BE2C (cell line): Measurements from ENCODE around the gene COL25A1.

Experiments used
- DNase-seq: peaks from one replicate; pipeline ENCODE4 v3.0.0-alpha.2; 2020
- H3K27me3 ChIP-seq: fragments of 250-450 bp; sonication (Bioruptor Pico); 2 replicates; pipeline ENCODE4 v1.5.1; 2020; ENCODE audit warnings: mild to moderate bottlenecking
- H3K36me3 ChIP-seq: fragments of 250-450 bp; sonication (Bioruptor Pico); 2 replicates; pipeline ENCODE4 v1.5.1; 2020; ENCODE audit warnings: mild to moderate bottlenecking
- H3K4me1 ChIP-seq: fragments of 250-450 bp; sonication (Bioruptor Pico); 2 replicates; pipeline ENCODE4 v1.5.1; 2020
- H3K4me3 ChIP-seq: 2 replicates; pipeline ENCODE4 v1.5.1; 2011; ENCODE audit warnings: low read depth, low read length
- H3K9me3 ChIP-seq: fragments of 250-450 bp; sonication (Bioruptor Pico); 2 replicates; pipeline ENCODE4 v1.5.1; 2020
- TF ChIP-seq, protein P1 (sequence below): IDR thresholded peaks from 2 replicates; pipeline ENCODE4 v1.5.1; 2012; ENCODE audit warnings: mild to moderate bottlenecking, low read depth, low read length

The COL25A1 gene

DNA sequence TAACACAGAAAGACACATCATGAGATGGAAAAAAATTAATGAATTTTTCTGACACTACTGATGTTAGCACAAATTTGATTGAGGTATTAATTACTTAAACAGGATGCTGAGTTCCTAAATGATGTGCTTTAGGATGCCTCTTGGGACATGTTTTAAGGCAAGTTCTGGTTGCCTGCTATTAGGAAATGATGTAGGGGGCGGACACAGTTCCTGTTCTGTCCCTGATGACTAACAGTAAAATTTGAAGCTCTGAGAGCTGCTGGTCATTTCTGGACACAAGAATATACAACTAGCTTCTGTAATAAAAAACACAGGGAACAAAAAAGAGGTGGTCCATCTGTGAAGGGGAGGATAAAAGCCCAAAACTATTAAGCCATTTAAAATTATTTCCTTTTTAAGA, 376.4 kb downstream of the COL25A1 start:
- TF ChIP-seq, protein P1, sequence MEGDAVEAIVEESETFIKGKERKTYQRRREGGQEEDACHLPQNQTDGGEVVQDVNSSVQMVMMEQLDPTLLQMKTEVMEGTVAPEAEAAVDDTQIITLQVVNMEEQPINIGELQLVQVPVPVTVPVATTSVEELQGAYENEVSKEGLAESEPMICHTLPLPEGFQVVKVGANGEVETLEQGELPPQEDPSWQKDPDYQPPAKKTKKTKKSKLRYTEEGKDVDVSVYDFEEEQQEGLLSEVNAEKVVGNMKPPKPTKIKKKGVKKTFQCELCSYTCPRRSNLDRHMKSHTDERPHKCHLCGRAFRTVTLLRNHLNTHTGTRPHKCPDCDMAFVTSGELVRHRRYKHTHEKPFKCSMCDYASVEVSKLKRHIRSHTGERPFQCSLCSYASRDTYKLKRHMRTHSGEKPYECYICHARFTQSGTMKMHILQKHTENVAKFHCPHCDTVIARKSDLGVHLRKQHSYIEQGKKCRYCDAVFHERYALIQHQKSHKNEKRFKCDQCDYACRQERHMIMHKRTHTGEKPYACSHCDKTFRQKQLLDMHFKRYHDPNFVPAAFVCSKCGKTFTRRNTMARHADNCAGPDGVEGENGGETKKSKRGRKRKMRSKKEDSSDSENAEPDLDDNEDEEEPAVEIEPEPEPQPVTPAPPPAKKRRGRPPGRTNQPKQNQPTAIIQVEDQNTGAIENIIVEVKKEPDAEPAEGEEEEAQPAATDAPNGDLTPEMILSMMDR, result no peak
- Histone ChIP-seq H3K4me1 (no peaks in the 10 kb centered on the region), H3K36me3 (no peaks in the 10 kb centered on the region), H3K27me3 (no peaks in the 10 kb centered on the region), H3K9me3 (no peaks in the 10 kb centered on the region; the same call in 1 of the 2 replicates), H3K4me3 (no peak overlapping the region)
- DNase-seq, result no peak

DNA sequence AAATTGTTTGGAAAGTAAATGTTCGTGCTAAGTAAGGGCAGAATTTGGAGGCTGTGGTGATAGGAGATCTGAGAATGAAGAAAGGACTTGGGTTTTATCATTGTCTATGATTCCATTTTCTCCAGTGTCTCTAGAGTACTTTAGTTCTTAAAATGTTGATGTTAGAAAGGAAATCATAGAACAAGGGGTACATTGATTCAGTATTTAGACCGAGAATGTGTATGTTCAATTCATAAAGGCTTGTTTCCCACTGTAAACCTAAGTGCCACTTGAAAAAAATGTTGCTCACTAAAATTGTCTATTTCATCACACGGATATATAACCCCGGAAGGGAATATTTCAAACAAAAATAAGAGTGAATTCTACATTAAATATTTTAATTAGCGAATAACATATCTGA, 380.3 kb downstream of the COL25A1 start:
- DNase-seq, result no peak
- Histone ChIP-seq H3K4me3 (no peak overlapping the region), H3K4me1 (no peaks in the 10 kb centered on the region), H3K9me3 (no peaks in the 10 kb centered on the region), H3K36me3 (no peaks in the 10 kb centered on the region), H3K27me3 (no peaks in the 10 kb centered on the region)
- TF ChIP-seq, protein P1, result no peak

DNA sequence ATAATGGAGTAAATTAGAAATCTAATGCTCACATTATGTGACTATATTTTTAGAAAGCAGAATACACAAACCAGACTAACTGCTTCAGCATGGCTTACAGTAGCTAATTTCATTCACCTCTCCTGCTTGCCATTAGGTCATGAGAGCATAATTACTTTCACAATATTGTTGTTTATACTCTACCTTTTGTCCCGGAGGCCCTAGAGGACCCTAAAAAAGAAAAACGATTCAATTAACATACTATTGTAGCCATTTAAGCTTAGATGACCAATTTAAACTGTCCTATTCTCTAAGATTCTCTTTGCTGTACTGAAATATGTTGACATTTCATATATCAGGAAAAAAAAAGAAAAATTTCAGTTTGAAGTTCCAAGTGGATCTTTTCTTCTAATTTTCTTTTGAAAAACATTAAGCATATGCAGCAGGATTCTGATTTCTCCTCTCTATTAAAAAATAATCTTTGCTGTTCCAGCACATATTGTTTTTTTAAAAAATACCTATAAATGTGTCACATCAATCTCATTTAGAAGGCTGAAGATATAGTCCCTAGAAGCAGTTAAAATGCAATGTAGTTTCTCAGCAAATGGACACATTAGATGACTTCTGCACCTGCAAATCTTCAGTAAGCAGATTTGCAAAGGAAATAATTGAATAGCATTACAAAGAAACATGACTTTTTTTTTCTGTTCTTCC, 381.9 kb downstream of the COL25A1 start:
- no peaks in the 10 kb centered on the region for H3K4me1 ChIP-seq
- no peak for DNase-seq
- no peaks in the 10 kb centered on the region for H3K36me3 ChIP-seq
- H3K9me3 ChIP-seq, result no peaks in the 10 kb centered on the region
- H3K27me3 ChIP-seq, result peaks cover 3% of the 10 kb centered on the region; the same call in 1 of the 2 replicates
- TF ChIP-seq, protein P1, result no peak
- H3K4me3 ChIP-seq, result no peak overlapping the region

DNA sequence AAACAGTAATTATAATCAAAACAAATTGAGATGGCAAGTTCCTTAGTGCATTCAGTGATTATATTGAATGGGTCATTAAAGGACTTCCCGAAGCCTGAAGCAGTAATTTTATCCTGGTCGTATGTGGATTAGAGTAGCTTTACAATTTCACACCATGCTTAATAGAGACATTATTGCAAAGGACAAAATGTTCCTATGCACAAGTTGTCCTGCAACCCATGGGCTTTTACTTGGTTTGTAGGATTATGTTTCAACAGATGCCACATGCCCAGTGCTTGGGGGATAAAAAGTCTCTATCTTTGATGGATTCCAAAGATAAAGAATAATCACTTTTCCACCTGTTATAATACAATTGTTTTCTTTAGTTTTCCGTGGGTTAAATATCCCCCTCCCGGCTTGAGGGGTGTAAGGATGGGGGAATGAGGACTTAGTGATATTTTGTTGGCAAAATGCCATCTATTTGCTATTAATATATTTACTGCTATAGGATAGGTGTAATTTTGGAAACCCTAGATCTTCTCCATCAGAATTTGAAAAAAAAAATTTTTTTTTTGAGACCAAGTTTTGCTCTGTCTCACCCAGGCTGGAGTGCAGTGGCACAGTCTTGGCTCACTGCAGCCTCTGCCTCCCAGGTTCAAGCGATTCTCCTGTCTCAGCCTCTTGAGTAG, 383.1 kb downstream of the COL25A1 start:
- Histone ChIP-seq H3K27me3 (peaks cover 3% of the 10 kb centered on the region; the same call in 1 of the 2 replicates), H3K4me1 (no peaks in the 10 kb centered on the region), H3K9me3 (no peaks in the 10 kb centered on the region), H3K4me3 (no peak overlapping the region), H3K36me3 (no peaks in the 10 kb centered on the region)
- TF ChIP-seq, protein P1, result no peak
- DNase-seq, result no peak

DNA sequence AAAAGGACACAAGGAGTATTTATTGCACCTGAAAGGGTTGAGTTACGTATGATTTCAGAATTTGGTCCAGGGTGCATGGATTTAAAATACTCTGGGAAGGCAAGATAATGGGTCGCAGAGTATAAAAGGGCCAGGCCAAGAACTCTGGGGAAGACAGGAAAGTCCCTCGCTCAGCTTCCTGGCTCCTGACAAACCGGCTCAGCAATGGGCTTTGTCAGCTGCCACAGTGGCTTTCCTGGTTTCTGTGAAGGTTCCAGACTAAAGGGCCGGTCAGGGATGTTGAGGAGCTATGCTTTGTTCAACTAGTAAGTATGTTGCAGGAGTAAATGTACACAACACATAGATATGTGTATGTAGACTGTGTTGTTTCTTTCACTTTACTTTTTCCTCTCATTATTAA, 385.2 kb downstream of the COL25A1 start:
- no peak overlapping the region for H3K4me3 ChIP-seq
- DNase-seq, result no peak
- TF ChIP-seq, protein P1, result no peak

DNA sequence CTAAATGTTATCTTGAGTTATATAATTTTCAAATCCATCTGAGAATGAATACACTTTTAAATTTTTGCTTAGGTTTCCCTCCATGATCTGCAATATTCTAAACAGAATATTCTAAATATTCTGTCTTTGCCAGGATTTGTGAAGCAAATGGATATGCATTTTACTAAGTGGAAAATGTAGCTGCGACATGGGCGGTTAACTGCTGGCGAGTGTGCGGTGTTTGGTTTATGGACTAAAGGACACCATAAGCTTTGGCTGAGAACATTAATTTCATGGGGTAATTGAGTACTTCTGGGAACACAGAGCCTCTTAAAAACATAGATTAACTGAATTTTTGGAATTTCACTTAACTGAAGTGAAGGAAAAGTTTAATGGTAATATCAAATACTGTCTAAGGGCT, 385.8 kb downstream of the COL25A1 start:
- no peaks in the 10 kb centered on the region for H3K9me3 ChIP-seq
- H3K27me3 ChIP-seq, result peaks cover 3% of the 10 kb centered on the region; the same call in 1 of the 2 replicates
- H3K4me1 ChIP-seq, result no peaks in the 10 kb centered on the region
- no peak overlapping the region for H3K4me3 ChIP-seq
- H3K36me3 ChIP-seq, result no peaks in the 10 kb centered on the region
- DNase-seq, result no peak
- TF ChIP-seq, protein P1, result no peak

More for the DNA sequence above, 385.2 kb downstream of the COL25A1 start:
- Histone ChIP-seq H3K4me1 (no peaks in the 10 kb centered on the region), H3K27me3 (peaks cover 3% of the 10 kb centered on the region; the same call in 1 of the 2 replicates), H3K9me3 (no peaks in the 10 kb centered on the region), H3K36me3 (no peaks in the 10 kb centered on the region)
